Epithelial cell of prostate (primary cell): Measurements from ENCODE around the gene GABRR3.
A peak's percentile ranks its signal among the peaks of the same experiment; 100 is the strongest.

Source experiments
- DNase-seq: peaks from one replicate; pipeline ENCODE4 v3.0.0-alpha.2; 2011; ENCODE audit warnings: low read depth, low spot score
- H3K27ac ChIP-seq: fragments of 450-650 bp; 2 replicates; pipeline ENCODE4 v1.5.1; 2017; ENCODE audit warnings: mild to moderate bottlenecking

GABRR3 gene

GRCh38 chr3:97992547-97993173, 42.5 kb downstream of the GABRR3 start:
- no peak overlapping the region for H3K27ac ChIP-seq
- no peak for DNase-seq

GRCh38 chr3:97991293-97991682, 43.8 kb downstream of the GABRR3 start:
- no peak for DNase-seq
- no peak overlapping the region for H3K27ac ChIP-seq

GRCh38 chr3:97990624-97991292, 44.4 kb downstream of the GABRR3 start:
- no peak for DNase-seq
- no peak overlapping the region for H3K27ac ChIP-seq

GRCh38 chr3:97988784-97989568, 46.1 kb downstream of the GABRR3 start:
- H3K27ac ChIP-seq, result no peak overlapping the region
- no peak for DNase-seq

GRCh38 chr3:97987306-97987705, 47.8 kb downstream of the GABRR3 start:
- no peak for DNase-seq
- no peak overlapping the region for H3K27ac ChIP-seq

- H3K27ac ChIP-seq, result no peak overlapping the region
- no peak for DNase-seq
Observed at GRCh38 chr3:97983933-97984491, 51.1 kb downstream of the GABRR3 start.

- DNase-seq, result no peak
- H3K27ac ChIP-seq, result no peak overlapping the region
Observed at GRCh38 chr3:97981886-97982285, 53.2 kb downstream of the GABRR3 start.

GRCh38 chr3:97979610-97980009, 55.5 kb downstream of the GABRR3 start:
- no peak overlapping the region for H3K27ac ChIP-seq
- DNase-seq, result no peak

- H3K27ac ChIP-seq, result no peak overlapping the region
- no peak for DNase-seq
Observed at GRCh38 chr3:97975466-97975865, 59.6 kb downstream of the GABRR3 start.

- no peak overlapping the region for H3K27ac ChIP-seq
- DNase-seq, result no peak
Observed at GRCh38 chr3:97974996-97975395, 60.1 kb downstream of the GABRR3 start.

- no peak overlapping the region for H3K27ac ChIP-seq
- no peak for DNase-seq
Observed at GRCh38 chr3:97972976-97973375, 62.1 kb downstream of the GABRR3 start.

- DNase-seq, result peak; percentile 60
Observed at GRCh38 chr3:97971679-97972567, 63.2 kb downstream of the GABRR3 start, which contains the start of gene RIOX2. Gene RIOX2, minus strand, starts transcription at chr3:97972431. Its CDS starts 4,838 bp downstream, at chr3:97967593.

GRCh38 chr3:97970956-97971620, 64.0 kb downstream of the GABRR3 start:
- peak overlapping the region; percentile 58 for H3K27ac ChIP-seq
- DNase-seq, result no peak

More at GRCh38 chr3:97971679-97972567, 63.2 kb downstream of the GABRR3 start, which contains the start of gene RIOX2:
- peak within 1 kb of the TSS; percentile 58 for H3K27ac ChIP-seq

GRCh38 chr3:97970156-97970555, 65.0 kb downstream of the GABRR3 start:
- no peak overlapping the region for H3K27ac ChIP-seq
- DNase-seq, result no peak

GRCh38 chr3:97969541-97969940, 65.6 kb downstream of the GABRR3 start:
- no peak overlapping the region for H3K27ac ChIP-seq
- DNase-seq, result no peak

- no peak overlapping the region for H3K27ac ChIP-seq
- DNase-seq, result no peak
Observed at GRCh38 chr3:97968376-97968775, 66.7 kb downstream of the GABRR3 start.

- DNase-seq, result no peak
Observed at GRCh38 chr3:97967966-97968365, 67.1 kb downstream of the GABRR3 start.

GRCh38 chr3:97960993-97961766, 73.9 kb downstream of the GABRR3 start:
- no peak for DNase-seq

More at GRCh38 chr3:97967966-97968365, 67.1 kb downstream of the GABRR3 start:
- no peak overlapping the region for H3K27ac ChIP-seq

More at GRCh38 chr3:97960993-97961766, 73.9 kb downstream of the GABRR3 start:
- no peak overlapping the region for H3K27ac ChIP-seq
